SK-N-SH (cell line): ENCODE measurements around the gene PTPN6. TPM values are rescaled to one million over a fixed set of nuclear protein-coding genes. Genes with fewer than 3 reads are reported as not detected.

Experiments used
- CTCF ChIA-PET: fragments of 300-600, 350-600 bp; formaldehyde crosslinking; extraction: SDS; loops from one replicate; lab custom pipeline; 2021; lab: Yijun Ruan, JAX
- POLR2A ChIA-PET: fragments of 350-600 bp; sonication (Branson Sonifier 250); formaldehyde crosslinking; extraction: SDS; loops from one replicate; lab custom pipeline; 2020; ENCODE audit warnings: antibody characterized with exemption, inconsistent platforms; lab: Yijun Ruan, JAX
- DNase-seq: peaks from one replicate; pipeline ENCODE4 v3.0.0; 2012
- H2AFZ ChIP-seq: fragments of 200-600 bp; sonication (generic); 2 replicates; pipeline ENCODE4 v1.8.1; 2016; ENCODE audit warnings: antibody characterized with exemption, mild to moderate bottlenecking, low read depth
- H3F3A ChIP-seq: fragments of 200-600 bp; sonication (generic); replicated peaks from 2 replicates; pipeline ENCODE3; 2016; ENCODE audit warnings: antibody characterized with exemption, mild to moderate bottlenecking; ENCODE audit not compliant: insufficient read depth
- H3K27ac ChIP-seq, 2 experiments: fragments of 200-500 bp in 1 of 2; fragments of 200-600 bp in 1 of 2; sonication (Bioruptor generic) in 1 of 2; sonication (generic), shearing (Covaris generic) in 1 of 2; 2 replicates each; pipeline versions ENCODE4 v1.5.1 to v1.6.1; 2014 to 2016; ENCODE audit warnings: low read depth in 2 of 2, inconsistent platforms in 1 of 2, low read length in 1 of 2, mild to moderate bottlenecking in 1 of 2, mixed read lengths in 1 of 2
- H3K27me3 ChIP-seq: fragments of 200-600 bp; sonication (generic), shearing (Covaris generic); 2 replicates; pipeline ENCODE4 v1.6.1; 2016; ENCODE audit warnings: mixed run types; ENCODE audit not compliant: insufficient read depth
- H3K36me3 ChIP-seq, 2 experiments: fragments of 200-500 bp in 1 of 2; fragments of 200-600 bp in 1 of 2; sonication (Bioruptor generic) in 1 of 2; sonication (generic) in 1 of 2; replicated peaks in 1 of 2; 2 replicates each; pipeline versions ENCODE3 to v1.5.1; 2014 to 2016; ENCODE audit warnings: low read length in 1 of 2, mild to moderate bottlenecking in 1 of 2; ENCODE audit not compliant: insufficient read depth in 2 of 2, control insufficient read depth in 1 of 2
- H3K4me1 ChIP-seq, 2 experiments: fragments of 200-500 bp in 1 of 2; fragments of 200-600 bp in 1 of 2; sonication (Bioruptor generic) in 1 of 2; sonication (generic), shearing (Covaris generic) in 1 of 2; 2 replicates each; pipeline versions ENCODE4 v1.5.1 to v1.6.1; 2014 to 2016; ENCODE audit warnings: low read depth in 1 of 2, low read length in 1 of 2, mixed run types in 1 of 2; ENCODE audit not compliant: insufficient read depth in 2 of 2, control insufficient read depth in 1 of 2
- H3K4me2 ChIP-seq: fragments of 200-600 bp; sonication (generic), shearing (Covaris generic); 2 replicates; pipeline ENCODE4 v1.6.1; 2017; ENCODE audit warnings: mixed run types
- H3K4me3 ChIP-seq, 2 experiments: fragments of 200-500 bp in 1 of 2; fragments of 200-600 bp in 1 of 2; sonication (Bioruptor generic) in 1 of 2; sonication (generic), shearing (Covaris generic) in 1 of 2; 2 replicates each; pipeline versions ENCODE4 v1.5.1 to v1.8.1; 2014 to 2016; ENCODE audit warnings: low read depth in 2 of 2, inconsistent platforms in 1 of 2, low read length in 1 of 2, mild to moderate bottlenecking in 1 of 2, mixed read lengths in 1 of 2, moderate library complexity in 1 of 2
- H3K79me2 ChIP-seq: fragments of 200-600 bp; sonication (generic); 2 replicates; pipeline ENCODE4 v1.8.1; 2017; ENCODE audit warnings: mild to moderate bottlenecking; ENCODE audit not compliant: insufficient read depth
- H3K9ac ChIP-seq: fragments of 200-600 bp; sonication (generic); 2 replicates; pipeline ENCODE4 v1.6.1; 2017; ENCODE audit warnings: mixed run types
- H3K9me2 ChIP-seq: fragments of 200-600 bp; sonication (generic); 2 replicates; pipeline ENCODE4 v1.6.1; 2017; ENCODE audit warnings: mixed run types
- H3K9me3 ChIP-seq: fragments of 200-600 bp; sonication (generic); 2 replicates; pipeline ENCODE4 v1.6.1; 2017; ENCODE audit warnings: mixed run types, mild to moderate bottlenecking, moderate library complexity
- H4K20me1 ChIP-seq: fragments of 200-600 bp; sonication (generic); 2 replicates; pipeline ENCODE4 v1.6.1; 2017; ENCODE audit warnings: mild to moderate bottlenecking, mixed run types; ENCODE audit not compliant: insufficient read depth
- CHD2 ChIP-seq: fragments of 150-350 bp; IDR thresholded peaks from 2 replicates; pipeline ENCODE4 v1.6.1; 2018; ENCODE audit warnings: low read length; ENCODE audit not compliant: partially characterized antibody
- ELF1 ChIP-seq: IDR thresholded peaks from 2 replicates; pipeline ENCODE4 v1.4.0; 2012
- EP300 ChIP-seq, 2 experiments: IDR thresholded peaks; 2 replicates each; pipeline versions ENCODE4 v1.4.0 to v1.6.1; 2012; ENCODE audit warnings: borderline replicate concordance in 1 of 2, low read depth in 1 of 2, low read length in 1 of 2
- EZH2phosphoT487 ChIP-seq: fragments of 200-600 bp; sonication (generic); IDR thresholded peaks from 2 replicates; pipeline ENCODE4 v1.6.1; 2017; ENCODE audit warnings: low read depth, mixed run types, mild to moderate bottlenecking, antibody characterized with exemption, moderate library complexity, borderline replicate concordance
- FOSL2 ChIP-seq: IDR thresholded peaks from 2 replicates; pipeline ENCODE4 v1.4.0; 2012; ENCODE audit warnings: low read depth, mild to moderate bottlenecking, moderate library complexity, borderline replicate concordance
- FOXJ3 ChIP-seq: sonication (generic); formaldehyde crosslinking; IDR thresholded peaks from 2 replicates; pipeline ENCODE4 v1.5.1; 2020; ENCODE audit warnings: mild to moderate bottlenecking, missing genetic modification reagents
- FOXM1 ChIP-seq: IDR thresholded peaks from 2 replicates; pipeline ENCODE4 v1.4.0; 2012; ENCODE audit warnings: low read depth, mild to moderate bottlenecking
- GABPA ChIP-seq: IDR thresholded peaks from 2 replicates; pipeline ENCODE4 v1.4.0; 2012; ENCODE audit warnings: low read depth, mild to moderate bottlenecking
- GATA2 ChIP-seq: sonication (generic); formaldehyde crosslinking; IDR thresholded peaks from 2 replicates; pipeline ENCODE4 v1.5.0; 2020; ENCODE audit warnings: mild to moderate bottlenecking, missing genetic modification reagents
- JUND ChIP-seq: IDR thresholded peaks from 2 replicates; pipeline ENCODE4 v1.4.0; 2012
- MEF2A ChIP-seq: IDR thresholded peaks from 2 replicates; pipeline ENCODE4 v1.4.0; 2012; ENCODE audit warnings: low read depth, borderline replicate concordance
- MXI1 ChIP-seq: IDR thresholded peaks from 2 replicates; pipeline ENCODE4 v1.6.1; 2012; ENCODE audit warnings: mild to moderate bottlenecking, low read depth, low read length, improper control_type of control experiment
- NFIC ChIP-seq: IDR thresholded peaks from 2 replicates; pipeline ENCODE4 v1.4.0; 2012; ENCODE audit warnings: borderline replicate concordance
- RAD21 ChIP-seq: IDR thresholded peaks from 2 replicates; pipeline ENCODE4 v1.6.1; 2012; ENCODE audit warnings: mild to moderate bottlenecking, low read length
- RXRA ChIP-seq: IDR thresholded peaks from 2 replicates; pipeline ENCODE4 v1.4.0; 2012; ENCODE audit warnings: low read depth, mild to moderate bottlenecking, borderline replicate concordance
- SIN3A ChIP-seq: IDR thresholded peaks from 2 replicates; pipeline ENCODE4 v1.6.1; 2012; ENCODE audit warnings: low read depth, mild to moderate bottlenecking, low read length, moderate library complexity, borderline replicate concordance
- SMC3 ChIP-seq: IDR thresholded peaks from 2 replicates; pipeline ENCODE4 v1.6.1; 2012; ENCODE audit warnings: low read depth, low read length, improper control_type of control experiment
- TEAD4 ChIP-seq: IDR thresholded peaks from 2 replicates; pipeline ENCODE4 v1.4.0; 2012; ENCODE audit warnings: mild to moderate bottlenecking, borderline replicate concordance; ENCODE audit not compliant: insufficient read depth
- YY1 ChIP-seq: IDR thresholded peaks from 2 replicates; pipeline ENCODE4 v1.4.0; 2012; ENCODE audit warnings: low read depth, mild to moderate bottlenecking
- WGBS: methylation state at CpG from one replicate; pipeline ENCODE4 v1.1.6; 2017; ENCODE audit warnings: low lambda C conversion rate; 5-methylcytosine and 5-hydroxymethylcytosine counted together
- polyA plus RNA-seq, 3 experiments: library from polyadenylated mRNA; depleted of rRNA; stranded (reverse); fragments of >200 nt; gene quantifications; 2 replicates each; pipeline ENCODE4 v1.2.3, GENCODE V29; 2012
- TF ChIP-seq, protein P1 (sequence below): IDR thresholded peaks from 2 replicates; pipeline ENCODE4 v1.4.0; 2012; ENCODE audit warnings: low read depth, borderline replicate concordance
- TF ChIP-seq, protein P2 (sequence below): IDR thresholded peaks from 2 replicates; pipeline ENCODE4 v1.4.0; 2012; ENCODE audit warnings: low read depth
- TF ChIP-seq, protein P3 (sequence below): IDR thresholded peaks from 2 replicates; pipeline ENCODE4 v1.4.0; 2012; ENCODE audit warnings: low read depth, borderline replicate concordance
- TF ChIP-seq, protein P4 (sequence below): fragments of 150-350 bp; IDR thresholded peaks from 2 replicates; pipeline ENCODE4 v1.6.1; 2016; ENCODE audit warnings: mild to moderate bottlenecking, low read depth, low read length
- TF ChIP-seq, protein P5 (sequence below): IDR thresholded peaks from 2 replicates; pipeline ENCODE4 v1.6.1; 2012; ENCODE audit warnings: mild to moderate bottlenecking, low read depth, low read length, moderate library complexity
- TF ChIP-seq, protein P6 (sequence below): fragments of 150-350 bp; IDR thresholded peaks from 2 replicates; pipeline ENCODE4 v1.6.1; 2017; ENCODE audit warnings: antibody characterized with exemption, low read length, low read depth, borderline replicate concordance

PTPN6 gene
- polyA plus RNA-seq, 1 of the 3 experiments (the other 2 are of a cell fraction), result 0.12 TPM

DNA sequence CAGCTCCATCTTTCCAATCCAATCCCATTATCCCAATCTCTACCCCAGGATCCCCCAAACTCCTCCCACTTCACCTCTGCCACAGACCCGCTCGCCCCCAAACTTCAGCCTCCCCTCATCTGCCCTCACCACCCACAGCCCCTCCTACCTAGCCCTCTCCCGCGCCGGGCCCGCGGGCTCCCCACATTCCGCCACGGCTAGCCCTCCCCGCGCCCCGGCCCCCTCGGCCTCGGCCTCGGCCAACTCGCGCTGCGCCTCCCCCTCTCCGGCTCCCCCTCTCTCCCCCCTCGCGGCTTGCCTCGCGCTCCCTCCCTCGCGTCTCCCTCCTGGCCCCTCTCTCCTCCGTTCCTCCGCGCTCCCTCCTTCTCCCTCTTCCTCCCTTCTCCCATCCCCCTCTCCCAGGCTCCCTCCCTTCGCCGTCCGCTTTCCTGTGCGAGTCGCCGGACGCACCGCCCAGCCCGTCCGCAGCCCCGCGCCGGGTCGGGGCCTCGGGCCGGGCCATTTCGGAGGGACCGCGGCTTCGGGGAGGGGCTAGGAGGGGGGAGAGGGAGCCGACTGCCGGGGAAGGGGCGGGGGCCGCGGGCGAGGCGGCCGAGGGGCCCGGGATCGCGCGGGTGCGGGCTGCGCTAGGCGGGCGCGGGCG, 23.7 kb upstream of the PTPN6 start, which contains the start of gene ATN1:
ATN1 (plus strand) TSS at position 581 of the 643 bp plus-strand sequence. CDS start 6,043 bp downstream, outside the sequence.
- Histone ChIP-seq H3K4me3 (peak within 1 kb of the TSS; percentile 82 to 87), H3K27me3 (no peaks in the 10 kb centered on the region), H3K36me3 (peaks cover 5 to 18% of the 10 kb centered on the region in 2 experiments), H2AFZ (peak within 1 kb of the TSS; percentile 68), H4K20me1 (peaks cover 39% of the 10 kb centered on the region), H3K27ac (peak within 1 kb of the TSS; percentile 76 to 90), H3K4me1 (peaks cover 37 to 38% of the 10 kb centered on the region in 2 experiments), H3K4me2 (peak within 1 kb of the TSS; percentile 95), H3K79me2 (peaks cover 60% of the 10 kb centered on the region), H3K9me3 (no peaks in the 10 kb centered on the region), H3F3A (peaks cover 33% of the 10 kb centered on the region), H3K9ac (peak within 1 kb of the TSS; percentile 94), H3K9me2 (no peaks in the 10 kb centered on the region)
- ChIA-PET POLR2A (interaction anchor here (0.7 to 7.3 kb wide), 7 partner anchors 10 to 60 kb away, joined by 3 to 82 read pairs (median 4); partner anchors contain the start of genes C12orf57, ENO2 and RNU7-1), CTCF (interaction anchor here (0.8 to 8.2 kb wide), 11 partner anchors 10 to 181 kb away, joined by 3 to 134 read pairs (median 10); partner anchors contain the start of genes C12orf57, ENO2 and RNU7-1)
- DNase-seq, result peak; percentile 91
- WGBS, result 2% methylated on average over 48 of the region's 66 CpGs
- TF ChIP-seq TEAD4 (no peak), NFIC (no peak), GATA2 (CRISPR knock-in tag) (no peak), CHD2 (peak; percentile 89), JUND (no peak), GABPA (no peak), RAD21 (no peak), MEF2A (no peak), FOSL2 (no peak), FOXM1 (no peak), EZH2phosphoT487 (no peak), RXRA (no peak), SMC3 (no peak), EP300 (IDR thresholded peaks at IDR 0.05; ENCODE audit: borderline replicate concordance in 1 of 2, low read depth in 1 of 2, low read length in 1 of 2) (peak; percentile 16 to 38; a peak in 2 of 4 replicates), ELF1 (no peak), YY1 (no peak), FOXJ3 (no peak), SIN3A (0 out of 2 replicates have a peak, but pooled peaks have one; percentile 45), MXI1 (no peak)
- TF ChIP-seq, protein P1, sequence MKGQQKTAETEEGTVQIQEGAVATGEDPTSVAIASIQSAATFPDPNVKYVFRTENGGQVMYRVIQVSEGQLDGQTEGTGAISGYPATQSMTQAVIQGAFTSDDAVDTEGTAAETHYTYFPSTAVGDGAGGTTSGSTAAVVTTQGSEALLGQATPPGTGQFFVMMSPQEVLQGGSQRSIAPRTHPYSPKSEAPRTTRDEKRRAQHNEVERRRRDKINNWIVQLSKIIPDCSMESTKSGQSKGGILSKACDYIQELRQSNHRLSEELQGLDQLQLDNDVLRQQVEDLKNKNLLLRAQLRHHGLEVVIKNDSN, result no peak
- TF ChIP-seq, protein P2, sequence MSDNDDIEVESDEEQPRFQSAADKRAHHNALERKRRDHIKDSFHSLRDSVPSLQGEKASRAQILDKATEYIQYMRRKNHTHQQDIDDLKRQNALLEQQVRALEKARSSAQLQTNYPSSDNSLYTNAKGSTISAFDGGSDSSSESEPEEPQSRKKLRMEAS, result peak; percentile 60; the same call in 1 of the 2 replicates
- TF ChIP-seq, protein P3, sequence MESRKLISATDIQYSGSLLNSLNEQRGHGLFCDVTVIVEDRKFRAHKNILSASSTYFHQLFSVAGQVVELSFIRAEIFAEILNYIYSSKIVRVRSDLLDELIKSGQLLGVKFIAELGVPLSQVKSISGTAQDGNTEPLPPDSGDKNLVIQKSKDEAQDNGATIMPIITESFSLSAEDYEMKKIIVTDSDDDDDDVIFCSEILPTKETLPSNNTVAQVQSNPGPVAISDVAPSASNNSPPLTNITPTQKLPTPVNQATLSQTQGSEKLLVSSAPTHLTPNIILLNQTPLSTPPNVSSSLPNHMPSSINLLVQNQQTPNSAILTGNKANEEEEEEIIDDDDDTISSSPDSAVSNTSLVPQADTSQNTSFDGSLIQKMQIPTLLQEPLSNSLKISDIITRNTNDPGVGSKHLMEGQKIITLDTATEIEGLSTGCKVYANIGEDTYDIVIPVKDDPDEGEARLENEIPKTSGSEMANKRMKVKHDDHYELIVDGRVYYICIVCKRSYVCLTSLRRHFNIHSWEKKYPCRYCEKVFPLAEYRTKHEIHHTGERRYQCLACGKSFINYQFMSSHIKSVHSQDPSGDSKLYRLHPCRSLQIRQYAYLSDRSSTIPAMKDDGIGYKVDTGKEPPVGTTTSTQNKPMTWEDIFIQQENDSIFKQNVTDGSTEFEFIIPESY, result no peak
- TF ChIP-seq, protein P4, sequence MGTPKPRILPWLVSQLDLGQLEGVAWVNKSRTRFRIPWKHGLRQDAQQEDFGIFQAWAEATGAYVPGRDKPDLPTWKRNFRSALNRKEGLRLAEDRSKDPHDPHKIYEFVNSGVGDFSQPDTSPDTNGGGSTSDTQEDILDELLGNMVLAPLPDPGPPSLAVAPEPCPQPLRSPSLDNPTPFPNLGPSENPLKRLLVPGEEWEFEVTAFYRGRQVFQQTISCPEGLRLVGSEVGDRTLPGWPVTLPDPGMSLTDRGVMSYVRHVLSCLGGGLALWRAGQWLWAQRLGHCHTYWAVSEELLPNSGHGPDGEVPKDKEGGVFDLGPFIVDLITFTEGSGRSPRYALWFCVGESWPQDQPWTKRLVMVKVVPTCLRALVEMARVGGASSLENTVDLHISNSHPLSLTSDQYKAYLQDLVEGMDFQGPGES, result no peak
- TF ChIP-seq, protein P5, sequence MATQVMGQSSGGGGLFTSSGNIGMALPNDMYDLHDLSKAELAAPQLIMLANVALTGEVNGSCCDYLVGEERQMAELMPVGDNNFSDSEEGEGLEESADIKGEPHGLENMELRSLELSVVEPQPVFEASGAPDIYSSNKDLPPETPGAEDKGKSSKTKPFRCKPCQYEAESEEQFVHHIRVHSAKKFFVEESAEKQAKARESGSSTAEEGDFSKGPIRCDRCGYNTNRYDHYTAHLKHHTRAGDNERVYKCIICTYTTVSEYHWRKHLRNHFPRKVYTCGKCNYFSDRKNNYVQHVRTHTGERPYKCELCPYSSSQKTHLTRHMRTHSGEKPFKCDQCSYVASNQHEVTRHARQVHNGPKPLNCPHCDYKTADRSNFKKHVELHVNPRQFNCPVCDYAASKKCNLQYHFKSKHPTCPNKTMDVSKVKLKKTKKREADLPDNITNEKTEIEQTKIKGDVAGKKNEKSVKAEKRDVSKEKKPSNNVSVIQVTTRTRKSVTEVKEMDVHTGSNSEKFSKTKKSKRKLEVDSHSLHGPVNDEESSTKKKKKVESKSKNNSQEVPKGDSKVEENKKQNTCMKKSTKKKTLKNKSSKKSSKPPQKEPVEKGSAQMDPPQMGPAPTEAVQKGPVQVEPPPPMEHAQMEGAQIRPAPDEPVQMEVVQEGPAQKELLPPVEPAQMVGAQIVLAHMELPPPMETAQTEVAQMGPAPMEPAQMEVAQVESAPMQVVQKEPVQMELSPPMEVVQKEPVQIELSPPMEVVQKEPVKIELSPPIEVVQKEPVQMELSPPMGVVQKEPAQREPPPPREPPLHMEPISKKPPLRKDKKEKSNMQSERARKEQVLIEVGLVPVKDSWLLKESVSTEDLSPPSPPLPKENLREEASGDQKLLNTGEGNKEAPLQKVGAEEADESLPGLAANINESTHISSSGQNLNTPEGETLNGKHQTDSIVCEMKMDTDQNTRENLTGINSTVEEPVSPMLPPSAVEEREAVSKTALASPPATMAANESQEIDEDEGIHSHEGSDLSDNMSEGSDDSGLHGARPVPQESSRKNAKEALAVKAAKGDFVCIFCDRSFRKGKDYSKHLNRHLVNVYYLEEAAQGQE, result no peak
- TF ChIP-seq, protein P6, sequence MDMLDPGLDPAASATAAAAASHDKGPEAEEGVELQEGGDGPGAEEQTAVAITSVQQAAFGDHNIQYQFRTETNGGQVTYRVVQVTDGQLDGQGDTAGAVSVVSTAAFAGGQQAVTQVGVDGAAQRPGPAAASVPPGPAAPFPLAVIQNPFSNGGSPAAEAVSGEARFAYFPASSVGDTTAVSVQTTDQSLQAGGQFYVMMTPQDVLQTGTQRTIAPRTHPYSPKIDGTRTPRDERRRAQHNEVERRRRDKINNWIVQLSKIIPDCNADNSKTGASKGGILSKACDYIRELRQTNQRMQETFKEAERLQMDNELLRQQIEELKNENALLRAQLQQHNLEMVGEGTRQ, result no peak
